ENCODE measurements around the gene ZFP36. TPM values are rescaled to one million over a fixed set of nuclear protein-coding genes. Genes with fewer than 3 reads are reported as not detected.
"Not testable (repeated sequence)": the region's sequence is repeated elsewhere in the genome, so short reads cannot be mapped to it uniquely, and the experiment has no call there.

ZFP36 gene
- total RNA-seq, 1 donor from 2014 or later = 2.4 TPM

DNA sequence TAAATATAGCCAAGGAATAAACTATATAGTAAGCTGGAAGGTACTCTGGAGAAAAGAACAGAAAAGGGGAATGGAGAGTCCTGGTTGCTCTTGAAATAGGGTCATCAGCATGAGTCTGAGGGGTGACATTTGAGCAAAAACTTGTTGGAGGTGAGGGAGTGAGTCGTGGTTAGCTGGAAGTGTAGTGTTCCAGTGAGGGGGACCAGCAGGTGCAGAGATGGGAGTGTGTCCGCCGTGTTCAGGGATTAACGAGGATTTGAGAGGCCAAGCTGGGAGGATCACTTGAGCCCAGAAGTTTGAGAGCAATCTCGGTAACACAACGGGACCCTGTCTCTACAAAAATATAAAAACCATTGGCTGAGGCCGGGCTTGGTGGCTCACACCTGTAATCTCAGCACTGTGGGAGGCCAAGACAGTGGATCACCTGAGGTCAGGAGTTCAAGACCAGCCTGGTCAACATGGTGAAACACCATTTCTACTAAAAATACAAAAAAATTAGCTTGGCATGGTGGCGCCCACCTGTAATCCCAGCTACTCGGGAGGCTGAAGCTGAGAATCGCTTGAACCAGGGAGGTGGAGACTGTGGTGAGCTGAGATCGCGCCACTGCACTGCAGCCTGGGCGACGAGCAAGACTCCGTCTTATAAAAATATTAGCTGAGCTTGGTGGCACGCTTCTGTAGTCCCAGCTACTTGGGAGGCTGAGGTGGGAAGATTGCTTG lies 39.9 kb downstream of the ZFP36 start:
- DNase-seq = no peak

DNA sequence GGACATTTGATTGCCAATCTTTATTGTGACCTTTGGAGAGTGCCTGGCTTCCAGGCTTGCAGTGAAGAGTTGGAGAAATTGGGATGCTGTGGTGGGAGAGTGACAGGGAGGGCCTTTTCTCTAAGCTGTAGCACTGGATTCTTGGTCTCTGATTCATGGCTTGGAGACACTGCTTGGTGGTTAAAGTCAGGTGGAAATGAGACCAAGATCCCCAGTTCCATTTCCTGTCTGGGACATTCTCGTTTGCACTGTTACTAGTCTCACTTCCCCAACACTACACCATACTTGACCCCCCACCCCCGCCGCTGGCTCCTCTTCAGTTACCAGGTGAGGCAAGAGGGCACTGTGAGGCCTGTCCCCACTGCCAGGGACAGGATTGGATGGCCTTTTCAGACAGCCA lies 41.6 kb downstream of the ZFP36 start:
- no peak for DNase-seq

DNA sequence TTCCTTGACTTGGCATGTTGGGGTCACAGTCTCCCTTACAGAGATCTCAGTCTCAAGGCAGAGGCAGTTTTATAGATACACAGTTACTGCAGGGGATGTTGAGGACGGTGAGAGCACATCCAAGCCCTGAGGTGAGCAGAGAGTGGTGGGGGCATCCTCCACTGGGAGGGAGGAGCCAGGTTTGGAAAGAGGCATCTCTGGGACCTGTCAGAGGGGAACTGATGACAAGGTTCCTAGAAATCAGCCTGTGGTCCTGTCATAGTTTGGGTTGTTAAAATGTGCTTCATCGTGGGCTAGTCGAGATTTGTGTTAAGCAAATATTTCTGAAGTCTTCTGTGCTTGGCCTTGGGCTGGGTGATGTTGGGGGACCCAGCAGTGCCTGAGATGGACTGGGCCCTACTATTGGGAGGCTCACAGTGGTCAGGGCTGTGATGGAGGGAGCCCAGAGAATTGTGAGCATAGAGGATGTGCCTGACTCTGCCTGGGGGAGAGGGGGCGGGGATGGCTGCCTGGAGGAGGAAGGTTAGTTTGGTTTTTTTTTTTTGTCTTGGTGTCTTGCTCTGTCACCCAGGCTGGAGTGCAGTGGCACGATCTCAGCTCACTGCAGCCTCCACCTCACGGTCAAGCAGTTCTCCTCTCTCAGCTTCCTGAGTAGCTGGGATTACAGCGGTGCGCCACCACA lies 42.6 kb downstream of the ZFP36 start:
- no peak for DNase-seq

DNA sequence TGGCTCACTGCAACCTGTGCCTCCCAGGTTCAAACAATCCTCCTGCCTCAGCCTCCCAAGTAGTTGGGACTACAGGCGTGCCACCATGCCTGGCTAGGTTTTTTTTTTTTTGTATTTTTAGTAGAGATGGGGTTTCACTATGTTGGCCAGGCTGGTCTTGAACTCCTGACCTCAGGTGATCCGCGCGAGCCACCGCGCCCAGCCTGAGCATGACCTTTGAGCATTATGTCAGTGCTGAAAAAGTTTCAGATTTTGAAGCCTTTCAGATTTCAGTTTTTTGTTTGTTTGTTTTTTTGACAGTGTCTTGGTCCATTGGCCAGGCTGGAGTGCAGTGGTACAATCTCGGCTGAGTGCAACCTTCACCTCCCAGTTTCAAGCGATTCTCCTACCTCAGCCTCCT lies 44.6 kb downstream of the ZFP36 start:
- DNase-seq = not testable (repeated sequence)

Other genes starting within 250 kb of the ZFP36 start
- gene NCCRP1, start 209.9 kb upstream of the ZFP36 start, total RNA-seq = not detected in 2 replicates
- gene SYCN, start 202.6 kb upstream of the ZFP36 start, total RNA-seq = not detected in 2 replicates
- gene IFNL3, start 161.8 kb upstream of the ZFP36 start, total RNA-seq = not detected in 2 replicates
- gene IFNL4, start 158.0 kb upstream of the ZFP36 start, total RNA-seq = 0.05 TPM in 1 of 2 replicates, not detected in the other
- gene IFNL2, start 138.5 kb upstream of the ZFP36 start, total RNA-seq = not detected in 2 replicates
- gene IFNL1, start 110.4 kb upstream of the ZFP36 start, total RNA-seq = not detected in 2 replicates
- 0.51 and 0.84 TPM in 2 replicates for gene LRFN1, start 86.0 kb upstream of the ZFP36 start, total RNA-seq
- gene GMFG, start 70.8 kb upstream of the ZFP36 start, total RNA-seq = 89.9 and 196 TPM in 2 replicates
- gene SAMD4B, start 64.4 kb upstream of the ZFP36 start, total RNA-seq = 32.2 and 55.7 TPM in 2 replicates
- gene PAF1, start 15.7 kb upstream of the ZFP36 start, total RNA-seq = 29.5 and 34.2 TPM in 2 replicates
- 10.7 and 22.5 TPM in 2 replicates for gene MED29, start 15.5 kb upstream of the ZFP36 start, total RNA-seq
- 13.6 and 22.1 TPM in 2 replicates for gene PLEKHG2, start 5.8 kb downstream of the ZFP36 start, total RNA-seq
- 49.0 and 115 TPM in 2 replicates for gene RPS16, start 29.1 kb downstream of the ZFP36 start, total RNA-seq
- gene SUPT5H, start 38.7 kb downstream of the ZFP36 start, total RNA-seq = 35.4 and 67.2 TPM in 2 replicates
- gene TIMM50, start 74.0 kb downstream of the ZFP36 start, total RNA-seq = 66.5 and 67.9 TPM in 2 replicates
- gene DLL3, start 92.1 kb downstream of the ZFP36 start, total RNA-seq = 0.17 and 0.28 TPM in 2 replicates
- gene SELENOV, start 108.3 kb downstream of the ZFP36 start, total RNA-seq = not detected in 2 replicates
- 2.2 and 2.7 TPM in 2 replicates for gene EID2B, start 126.0 kb downstream of the ZFP36 start, total RNA-seq
- gene EID2, start 133.3 kb downstream of the ZFP36 start, total RNA-seq = 16.2 and 17.8 TPM in 2 replicates
- not detected in 2 replicates for gene LGALS13, start 195.7 kb downstream of the ZFP36 start, total RNA-seq
- gene LGALS16, start 249.1 kb downstream of the ZFP36 start, total RNA-seq = not detected in 2 replicates

Data from dermis blood vessel endothelial cell (primary cell).